ENCODE measurements around the gene ERI3. TPM values are rescaled to one million over a fixed set of nuclear protein-coding genes. Genes with fewer than 3 reads are reported as not detected.

The ERI3 gene
- total RNA-seq, 1 donor from 2014 or later: 30.4 TPM

- DNase-seq (ENCODE audit: low read depth in 2 of 2): no peak
These were observed 115.1 kb downstream of the ERI3 start for GRCh38 chr1:44239961-44240371.

GRCh38 chr1:44239331-44239960 lies 115.6 kb downstream of the ERI3 start:
- no peak for DNase-seq (ENCODE audit: low read depth in 2 of 2)

GRCh38 chr1:44238660-44239059 lies 116.4 kb downstream of the ERI3 start:
- DNase-seq (ENCODE audit: low read depth in 2 of 2): no peak

GRCh38 chr1:44237721-44238457 lies 117.2 kb downstream of the ERI3 start:
- DNase-seq (ENCODE audit: low read depth in 2 of 2): peak in 1 of 2 donors; percentile 39

- no peak for DNase-seq (ENCODE audit: low read depth in 2 of 2)
These were observed 118.4 kb downstream of the ERI3 start for GRCh38 chr1:44236490-44237272.

- no peak for DNase-seq (ENCODE audit: low read depth in 2 of 2)
These were observed 119.2 kb downstream of the ERI3 start for GRCh38 chr1:44235808-44236207.

GRCh38 chr1:44233593-44233992 lies 121.5 kb downstream of the ERI3 start:
- DNase-seq (ENCODE audit: low read depth in 2 of 2): no peak

- DNase-seq (ENCODE audit: low read depth in 2 of 2): no peak
These were observed 124.3 kb downstream of the ERI3 start for GRCh38 chr1:44230796-44231195.

GRCh38 chr1:44229435-44230167 lies 125.5 kb downstream of the ERI3 start:
- no peak for DNase-seq (ENCODE audit: low read depth in 2 of 2)

GRCh38 chr1:44228218-44228617 lies 126.8 kb downstream of the ERI3 start:
- DNase-seq (ENCODE audit: low read depth in 2 of 2): no peak

- no peak for DNase-seq (ENCODE audit: low read depth in 2 of 2)
These were observed 127.8 kb downstream of the ERI3 start for GRCh38 chr1:44227211-44227610.

GRCh38 chr1:44225761-44226160 lies 129.3 kb downstream of the ERI3 start:
- no peak for DNase-seq (ENCODE audit: low read depth in 2 of 2)

- DNase-seq (ENCODE audit: low read depth in 2 of 2): no peak
These were observed 131.9 kb downstream of the ERI3 start for GRCh38 chr1:44223187-44223610.

GRCh38 chr1:44222397-44223186 lies 132.5 kb downstream of the ERI3 start:
- DNase-seq (ENCODE audit: low read depth in 2 of 2): no peak

- DNase-seq (ENCODE audit: low read depth in 2 of 2): no peak
These were observed 133.3 kb downstream of the ERI3 start for GRCh38 chr1:44221769-44222168.

- DNase-seq (ENCODE audit: low read depth in 2 of 2): no peak
These were observed 134.3 kb downstream of the ERI3 start for GRCh38 chr1:44220755-44221154.

GRCh38 chr1:44220001-44220751 lies 134.9 kb downstream of the ERI3 start:
- no peak for DNase-seq (ENCODE audit: low read depth in 2 of 2)

- no peak for DNase-seq (ENCODE audit: low read depth in 2 of 2)
These were observed 135.8 kb downstream of the ERI3 start for GRCh38 chr1:44219301-44219626.

- DNase-seq (ENCODE audit: low read depth in 2 of 2): no peak
These were observed 136.4 kb downstream of the ERI3 start for GRCh38 chr1:44218503-44219300.
